ENCODE measurements around the gene CPEB2.

GRCh38 chr4:15118292-15118691, 116.0 kb downstream of the CPEB2 start:
- TF ChIP-seq CTCF (IDR thresholded peaks at IDR 0.05): no peak
- no peak for TF ChIP-seq POLR2A (IDR thresholded peaks at IDR 0.05)
